ENCODE measurements around the gene E4F1. TPM values are rescaled to one million over a fixed set of nuclear protein-coding genes. Genes with fewer than 3 reads are reported as not detected.
A peak's percentile ranks its signal among the peaks of the same experiment; 100 is the strongest.
"Not testable (repeated sequence)": the region's sequence is repeated elsewhere in the genome, so short reads cannot be mapped to it uniquely, and the experiment has no call there.

E4F1 gene
- total and polyA plus RNA-seq, 2 of the 8 experiments (the other 6 are each of a cell fraction or from before 2014, with no cell fraction given): 22.2 to 27.0 TPM

DNA sequence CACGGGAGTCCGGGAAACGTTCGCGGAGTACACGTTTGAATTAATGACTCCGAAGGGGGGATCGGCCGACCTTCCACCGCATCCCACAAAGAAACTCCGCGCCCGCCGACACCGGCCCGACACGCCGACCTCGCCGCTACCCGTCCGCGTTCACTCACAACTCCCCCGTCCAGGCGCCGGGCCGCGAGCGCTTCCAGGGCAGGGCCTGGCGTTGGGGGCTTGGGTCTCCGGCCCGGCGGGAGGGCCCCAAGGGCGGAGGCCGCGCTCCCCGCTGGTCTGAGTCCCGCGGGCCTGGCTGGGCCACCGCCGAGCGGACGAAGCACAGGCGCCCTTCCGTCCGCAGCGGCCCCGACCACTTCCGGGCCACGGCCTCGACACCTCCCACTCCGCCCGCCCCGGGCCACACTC is 44.1 kb downstream of the E4F1 start:
- H2AFZ ChIP-seq (ENCODE audit: low read length); H2BK15ac ChIP-seq (ENCODE audit: low read length); H3K14ac ChIP-seq (ENCODE audit: insufficient read length); H4K91ac ChIP-seq (replicated peaks; ENCODE audit: insufficient read length, low read length); H2BK20ac ChIP-seq (ENCODE audit: low read length); H2BK120ac ChIP-seq (replicated peaks; ENCODE audit: low read depth, low read length); H3K23me2 ChIP-seq (ENCODE audit: low read depth, low read length); H2AK5ac ChIP-seq (ENCODE audit: low read depth, low read length); H4K5ac ChIP-seq (ENCODE audit: insufficient read length, low read depth, low read length); CTCF ChIA-PET (ENCODE audit: partially characterized antibody); H3K23ac ChIP-seq (ENCODE audit: insufficient read length); FAIRE-seq; H3K56ac ChIP-seq (replicated peaks; ENCODE audit: insufficient read length, low read depth, low read length); DNase-seq (ENCODE audit: low read depth in 1 of 2, low spot score in 2 of 2); H3K4me1 ChIP-seq (replicated peaks in 1 of 4; ENCODE audit: control insufficient read depth in 3 of 4, insufficient read depth in 4 of 4, low read length in 3 of 4); H3K9me3 ChIP-seq (ENCODE audit: insufficient read depth in 2 of 2, low read depth in 1 of 2, low read length in 1 of 2); H3K27me3 ChIP-seq (replicated peaks in 1 of 4; ENCODE audit: control insufficient read depth in 3 of 4, extremely low read depth in 1 of 4, insufficient read depth in 3 of 4, low read length in 3 of 4); H3K4ac ChIP-seq (replicated peaks; ENCODE audit: insufficient read length, low read depth, low read length); H2BK12ac ChIP-seq (ENCODE audit: low read depth, low read length): not testable (repeated sequence)
- POLR2A ChIA-PET (ENCODE audit: partially characterized antibody): interaction anchor here (1.2 to 13.7 kb wide), 2 partner anchors 12 to 30 kb away, joined by 4 to 228 read pairs; partner anchors contain the start of genes DNASE1L2 and ECI1
- Histone ChIP-seq H3K79me1 (ENCODE audit: low read depth, low read length) (peaks cover 15% of the 10 kb centered on the region), H2BK5ac (ENCODE audit: low read depth, low read length) (peak overlapping the region; percentile 100), H3K4me3 (ENCODE audit: extremely low read depth in 1 of 4, insufficient read depth in 2 of 4, low read depth in 3 of 4, low read length in 4 of 4) (peak overlapping the region; percentile 65 to 99 (median 94)), H3K9ac (replicated peaks in 1 of 4; ENCODE audit: extremely low read depth in 1 of 4, low read depth in 3 of 4, low read length in 3 of 4) (peak overlapping the region; percentile 96 to 100 (median 98)), H3K18ac (ENCODE audit: extremely low read depth, low read length) (peak overlapping the region; percentile 90; the same call in 1 of the 2 replicates), H3K36me3 (ENCODE audit: control insufficient read depth in 2 of 4, insufficient read depth in 4 of 4, low read length in 3 of 4) (peaks cover 11 to 20% (median 17%) of the 10 kb centered on the region in 4 experiments), H3K27ac (ENCODE audit: low read depth, low read length) (peak overlapping the region; percentile 99), H4K20me1 (replicated peaks in 1 of 2; ENCODE audit: control insufficient read depth in 1 of 2, insufficient read depth in 2 of 2, low read length in 2 of 2) (peaks cover 29 to 31% of the 10 kb centered on the region in 2 experiments), H3K4me2 (ENCODE audit: insufficient read depth in 1 of 2, low read depth in 2 of 2, low read length in 2 of 2) (peak overlapping the region; percentile 78 to 93; a peak in 3 of 4 replicates), H4K8ac (ENCODE audit: extremely low read depth, insufficient read depth, low read length) (peak overlapping the region; percentile 100; the same call in 1 of the 2 replicates), H3K79me2 (ENCODE audit: control insufficient read depth in 1 of 2, insufficient read depth in 2 of 2, low read length in 2 of 2) (peaks cover 43 to 61% of the 10 kb centered on the region in 2 experiments)
- 4% methylated on average over 18 of the region's 54 CpGs; no CpG with 5 or more reads in 1 of the 2 experiments for WGBS, 2 experiments (ENCODE audit: extremely low coverage in 1 of 2, insufficient coverage in 1 of 2, insufficient read length in 1 of 2, insufficient replicate concordance in 2 of 2, low coverage in 1 of 2, low lambda C conversion rate in 2 of 2, missing lambda C conversion rate in 1 of 2)
